HG02981 (cell line): ENCODE data around the gene HEMK1.

Experiments
- ATAC-seq: cut with Tn5 transposase; IDR thresholded peaks from one replicate; pipeline ENCODE4 v1.9.1; 2021; ENCODE audit warnings: mild to moderate bottlenecking, moderate library complexity; ENCODE audit not compliant: unreplicated experiment

The HEMK1 gene

GRCh38 chr3:50572801-50573371, 3.6 kb downstream of the HEMK1 start:
- no peak for ATAC-seq

GRCh38 chr3:50573566-50574443, 4.5 kb downstream of the HEMK1 start:
- no peak for ATAC-seq

GRCh38 chr3:50574444-50574831, 5.1 kb downstream of the HEMK1 start:
- no peak for ATAC-seq

- no peak for ATAC-seq
Observed at GRCh38 chr3:50575372-50575771, 6.0 kb downstream of the HEMK1 start.

GRCh38 chr3:50577348-50577747, 8.0 kb downstream of the HEMK1 start:
- no peak for ATAC-seq

- no peak for ATAC-seq
Observed at GRCh38 chr3:50580683-50581458, 11.5 kb downstream of the HEMK1 start.

DNA sequence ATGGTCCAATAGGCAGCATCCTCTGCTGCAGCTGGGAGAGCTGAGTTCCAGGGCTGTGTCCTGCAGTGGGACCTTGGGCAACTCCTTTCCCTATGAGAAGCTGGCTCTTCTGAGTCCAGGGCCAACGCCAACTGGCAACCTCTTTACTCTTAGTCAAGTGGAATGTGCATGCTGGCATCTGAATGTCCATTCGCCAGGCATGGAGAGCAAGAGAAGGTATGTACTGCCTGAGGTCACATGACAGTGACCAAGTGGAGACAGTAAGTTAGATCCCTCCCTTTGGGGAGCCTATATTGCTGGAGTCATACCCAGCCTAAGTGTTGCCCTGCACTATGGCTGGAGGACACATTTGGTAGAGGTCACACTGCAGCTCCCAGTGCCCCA, 12.1 kb downstream of the HEMK1 start:
- ATAC-seq, result no peak

GRCh38 chr3:50582083-50582482, 12.8 kb downstream of the HEMK1 start:
- no peak for ATAC-seq

DNA sequence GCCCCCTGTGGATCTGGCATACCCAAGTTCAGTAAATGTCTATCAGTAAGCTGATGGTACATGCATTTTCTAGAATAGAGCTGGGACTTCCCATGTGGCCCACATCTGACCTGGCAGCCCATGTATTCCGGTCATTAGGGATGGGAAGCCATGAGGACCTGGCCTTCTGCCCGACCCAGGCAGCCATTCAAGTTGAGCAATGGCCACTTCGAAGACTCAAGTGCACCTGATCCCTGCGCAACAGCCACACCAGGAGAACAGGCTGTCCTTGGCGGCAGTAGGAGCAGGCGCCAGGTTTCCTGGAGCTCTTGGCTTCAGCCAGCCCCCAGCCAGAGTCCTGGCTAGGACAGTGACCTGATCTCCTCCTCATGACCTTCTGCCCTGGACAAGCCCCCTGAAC, 14.6 kb downstream of the HEMK1 start:
- ATAC-seq, result no peak

- no peak for ATAC-seq
Observed at GRCh38 chr3:50584391-50584790, 15.1 kb downstream of the HEMK1 start.

DNA sequence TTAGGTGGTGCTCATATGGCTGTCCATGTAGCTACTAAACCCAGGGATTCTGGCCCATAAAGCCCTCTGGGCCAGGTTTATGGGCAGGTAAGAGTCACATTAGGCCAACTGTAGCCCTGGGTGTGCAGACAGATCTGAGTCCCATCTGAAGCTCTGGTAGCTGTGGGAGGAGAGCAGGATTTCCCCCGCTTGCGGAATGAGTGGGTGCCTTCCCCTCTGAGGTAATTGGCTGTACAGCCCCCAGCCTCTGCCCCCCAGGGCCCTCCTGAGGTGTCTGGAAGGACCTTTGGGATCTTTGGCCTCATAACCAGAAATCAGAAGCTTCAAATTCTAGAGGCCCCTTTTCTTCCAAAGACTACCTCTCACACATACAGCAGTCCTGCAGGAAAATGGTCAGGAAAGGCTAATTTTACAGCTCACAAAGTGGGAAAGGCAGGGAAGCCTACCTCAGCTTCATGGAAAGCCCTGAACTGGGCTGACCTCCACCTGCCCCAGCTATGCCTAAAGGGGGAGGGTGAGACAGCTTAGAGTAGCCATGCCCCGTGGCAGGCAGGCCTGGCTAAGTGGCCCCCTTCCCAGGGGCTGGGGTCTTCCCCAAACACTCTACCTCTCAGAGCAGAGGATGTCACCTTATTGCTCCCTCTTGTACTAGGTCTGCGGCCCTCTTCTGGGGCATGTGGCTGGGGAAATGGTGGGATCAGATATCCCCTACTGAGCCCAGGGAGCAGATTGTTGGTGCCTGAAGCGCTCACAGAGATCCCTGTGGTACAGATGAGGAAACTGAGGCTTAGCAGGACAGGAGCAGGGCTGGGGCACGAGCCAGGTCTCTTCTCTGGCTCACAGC, 16.8 kb downstream of the HEMK1 start:
- no peak for ATAC-seq

GRCh38 chr3:50586763-50587070, 17.4 kb downstream of the HEMK1 start:
- no peak for ATAC-seq

DNA sequence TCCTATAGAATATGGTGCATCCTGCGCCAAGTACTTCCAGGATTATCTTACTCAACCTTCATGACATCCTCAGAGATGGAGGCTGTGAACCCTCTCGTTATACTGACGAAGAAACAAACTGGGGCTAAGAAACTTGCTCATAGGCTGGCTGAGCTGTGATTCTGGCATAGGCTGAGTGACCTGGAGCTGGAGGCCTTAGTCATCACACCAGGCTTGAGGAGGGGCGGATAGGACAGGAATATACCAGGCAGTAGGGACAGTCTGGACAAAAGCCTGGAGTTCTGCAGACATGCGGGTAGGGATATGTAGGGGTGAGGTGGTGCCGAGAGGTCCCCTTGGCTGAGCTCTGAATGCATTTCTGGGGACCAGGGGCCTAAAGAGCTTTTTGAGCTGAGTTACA, 18.1 kb downstream of the HEMK1 start:
- no peak for ATAC-seq

- no peak for ATAC-seq
Observed at GRCh38 chr3:50587806-50588758, 18.8 kb downstream of the HEMK1 start.

- no peak for ATAC-seq
Observed at GRCh38 chr3:50588759-50589433, 19.6 kb downstream of the HEMK1 start.

GRCh38 chr3:50591196-50591741, 21.9 kb downstream of the HEMK1 start:
- ATAC-seq, result no peak

GRCh38 chr3:50592568-50592967, 23.2 kb downstream of the HEMK1 start:
- no peak for ATAC-seq

DNA sequence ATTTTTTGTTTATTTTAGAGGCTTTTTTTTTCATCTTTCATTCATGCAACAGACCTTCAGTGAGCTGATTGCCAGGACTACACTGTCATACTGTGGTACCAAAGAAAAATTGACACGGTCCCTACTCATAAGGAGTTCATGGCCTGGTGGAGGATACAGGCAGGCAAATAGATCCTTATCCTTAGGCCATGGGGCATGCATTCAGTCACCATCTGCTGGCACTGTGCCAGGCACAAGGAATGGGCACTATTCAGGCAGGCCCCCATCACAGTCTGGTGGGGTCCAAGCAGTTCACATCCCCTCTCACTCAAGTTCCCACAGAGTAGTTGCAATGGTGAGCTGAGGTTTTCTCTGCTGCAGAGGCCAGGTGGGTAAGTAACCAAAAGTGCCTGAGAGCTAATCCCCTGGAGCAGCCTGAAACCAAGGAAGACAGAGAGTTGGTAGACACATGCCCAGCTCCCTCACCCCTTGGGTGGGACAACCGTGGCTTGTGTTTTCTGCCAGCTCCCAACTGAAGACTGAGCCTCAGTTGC, 25.0 kb downstream of the HEMK1 start:
- ATAC-seq, result no peak
